ENCODE data around the gene NDRG3.

- no peak for TF ChIP-seq CTCF (IDR thresholded peaks at IDR 0.05; ENCODE audit: insufficient read depth, low read length)
- TF ChIP-seq GABPA (IDR thresholded peaks at IDR 0.05; ENCODE audit: low read depth): no peak
- no peak for TF ChIP-seq REST (IDR thresholded peaks at IDR 0.05; ENCODE audit: insufficient replicate concordance, low read depth)
- no peak for TF ChIP-seq SPI1 (IDR thresholded peaks at IDR 0.05; ENCODE audit: borderline replicate concordance, low read depth)
- TF ChIP-seq POLR2AphosphoS5 (IDR thresholded peaks at IDR 0.05; ENCODE audit: low read depth): no peak
Measured at GRCh38 chr20:36720510-36720909, 25.4 kb downstream of the NDRG3 start.
